Activated gamma-delta T cell treated with Interleukin-2 at 50 U/mL for 16 hours (primary cell): Measurements from ENCODE around the gene CTSZ.
"Not testable (repeated sequence)": the region's sequence is repeated elsewhere in the genome, so short reads cannot be mapped to it uniquely, and the experiment has no call there.

ENCODE experiments used
- DNase-seq: peaks from one replicate; pipeline ENCODE4 v3.0.0-alpha.2; 2020

The CTSZ gene

GRCh38 chr20:58978351-58979190 is 28.5 kb downstream of the CTSZ start:
- DNase-seq = no peak

GRCh38 chr20:58976061-58976730 is 30.9 kb downstream of the CTSZ start:
- no peak for DNase-seq

GRCh38 chr20:58975353-58975752 is 31.7 kb downstream of the CTSZ start:
- no peak for DNase-seq

- no peak for DNase-seq
Observed at GRCh38 chr20:58973866-58974265, 33.2 kb downstream of the CTSZ start.

GRCh38 chr20:58973179-58973578 is 33.9 kb downstream of the CTSZ start:
- DNase-seq = no peak

GRCh38 chr20:58971429-58971828 is 35.6 kb downstream of the CTSZ start:
- no peak for DNase-seq

GRCh38 chr20:58970146-58970545 is 36.9 kb downstream of the CTSZ start:
- no peak for DNase-seq

GRCh38 chr20:58969439-58969838 is 37.6 kb downstream of the CTSZ start:
- no peak for DNase-seq

- DNase-seq = no peak
Observed at GRCh38 chr20:58967652-58968429, 39.2 kb downstream of the CTSZ start.

- no peak for DNase-seq
Observed at GRCh38 chr20:58965270-58966064, 41.6 kb downstream of the CTSZ start.

- not testable (repeated sequence) for DNase-seq
Observed at GRCh38 chr20:58963922-58964321, 43.1 kb downstream of the CTSZ start.

- DNase-seq = no peak
Observed at GRCh38 chr20:58963060-58963584, 43.9 kb downstream of the CTSZ start.

- DNase-seq = no peak
Observed at GRCh38 chr20:58959652-58960051, 47.4 kb downstream of the CTSZ start.

GRCh38 chr20:58956078-58956477 is 51.0 kb downstream of the CTSZ start:
- no peak for DNase-seq

GRCh38 chr20:58953050-58953449 is 54.0 kb downstream of the CTSZ start:
- DNase-seq = no peak

- no peak for DNase-seq
Observed at GRCh38 chr20:58950603-58951002, 56.5 kb downstream of the CTSZ start.

- not testable (repeated sequence) for DNase-seq
Observed at GRCh38 chr20:58947797-58948388, 59.2 kb downstream of the CTSZ start.

- DNase-seq = no peak
Observed at GRCh38 chr20:58945965-58946631, 61.0 kb downstream of the CTSZ start.
